GM12873 (cell line): ENCODE data around the gene TMEM158.

Source experiments
- CTCF ChIP-seq: IDR thresholded peaks from 2 replicates; pipeline ENCODE4 v1.5.1; 2012; ENCODE audit warnings: low read depth, mild to moderate bottlenecking, moderate library complexity, low read length, control low read depth; ENCODE audit not compliant: insufficient read depth; ENCODE audit errors: missing control alignments

TMEM158 gene

GRCh38 chr3:45246241-45246640, 20.2 kb upstream of the TMEM158 start:
- no peak for TF ChIP-seq CTCF

- no peak for TF ChIP-seq CTCF
These were observed 18.3 kb upstream of the TMEM158 start for GRCh38 chr3:45244356-45244755.

- TF ChIP-seq CTCF = no peak
These were observed 15.1 kb upstream of the TMEM158 start for GRCh38 chr3:45241206-45241605.

- TF ChIP-seq CTCF = no peak
These were observed 14.2 kb upstream of the TMEM158 start for GRCh38 chr3:45240292-45240691.

- no peak for TF ChIP-seq CTCF
These were observed 13.2 kb upstream of the TMEM158 start for GRCh38 chr3:45239254-45239653.

- TF ChIP-seq CTCF = no peak
These were observed 10.9 kb upstream of the TMEM158 start for GRCh38 chr3:45236964-45237363.

- no peak for TF ChIP-seq CTCF
These were observed 9.3 kb upstream of the TMEM158 start for GRCh38 chr3:45235409-45235808.

- no peak for TF ChIP-seq CTCF
These were observed 8.2 kb upstream of the TMEM158 start for GRCh38 chr3:45234250-45234649.
